GM21360 (cell line): ENCODE measurements around the gene DLG4.
"Not testable (repeated sequence)": the region's sequence is repeated elsewhere in the genome, so short reads cannot be mapped to it uniquely, and the experiment has no call there.

Source experiments
- ATAC-seq: cut with Tn5 transposase; IDR thresholded peaks from one replicate; pipeline ENCODE4 v1.9.1; 2021; ENCODE audit warnings: mild to moderate bottlenecking, moderate library complexity; ENCODE audit not compliant: unreplicated experiment

Gene DLG4

GRCh38 chr17:7190276-7190917 is 29.2 kb downstream of the DLG4 start:
- no peak for ATAC-seq

- ATAC-seq, result no peak
Measured at GRCh38 chr17:7186241-7186640, 33.4 kb downstream of the DLG4 start.

DNA sequence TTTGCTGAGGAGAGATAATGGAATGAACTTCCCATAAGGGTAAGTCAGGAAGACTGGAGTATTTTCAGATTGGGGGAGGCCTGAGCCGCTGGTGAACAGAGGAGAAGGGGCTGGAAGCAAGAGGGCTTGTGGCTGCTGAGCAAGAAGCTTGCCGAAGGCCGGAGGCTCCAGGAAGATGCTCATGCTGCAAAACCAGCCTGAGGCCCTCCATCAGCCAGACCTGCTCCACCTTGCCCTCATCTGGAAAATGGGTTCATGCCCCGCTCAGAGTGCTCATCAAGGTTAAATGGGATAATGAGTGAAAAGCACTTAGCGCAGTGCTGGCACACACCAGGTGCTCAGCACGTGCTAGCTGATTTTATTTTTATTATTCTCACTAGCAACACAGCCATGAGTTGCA is 35.0 kb downstream of the DLG4 start:
- ATAC-seq, result no peak

- ATAC-seq, result no peak
Measured at GRCh38 chr17:7184091-7184488, 35.5 kb downstream of the DLG4 start.

GRCh38 chr17:7183433-7184090 is 36.1 kb downstream of the DLG4 start:
- ATAC-seq, result no peak

DNA sequence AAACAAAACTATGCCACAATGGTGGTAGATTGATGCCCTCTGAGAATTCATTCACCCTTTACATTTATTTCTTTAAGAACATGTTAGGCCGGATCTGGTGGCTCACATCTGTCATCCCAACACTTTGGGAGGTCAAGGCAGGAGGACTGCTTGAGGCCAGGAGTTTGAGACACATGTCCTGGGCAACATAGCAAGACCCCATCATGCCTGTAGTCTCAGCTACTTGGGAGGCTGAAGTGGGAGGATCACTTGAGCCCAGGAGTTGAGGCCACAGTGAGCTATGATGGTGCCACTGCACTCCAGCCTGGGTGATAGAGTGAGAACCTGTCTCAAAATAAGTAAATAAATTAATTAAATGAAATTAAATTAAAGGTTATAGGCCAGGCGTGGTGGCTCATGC is 37.5 kb downstream of the DLG4 start:
- not testable (repeated sequence) for ATAC-seq

DNA sequence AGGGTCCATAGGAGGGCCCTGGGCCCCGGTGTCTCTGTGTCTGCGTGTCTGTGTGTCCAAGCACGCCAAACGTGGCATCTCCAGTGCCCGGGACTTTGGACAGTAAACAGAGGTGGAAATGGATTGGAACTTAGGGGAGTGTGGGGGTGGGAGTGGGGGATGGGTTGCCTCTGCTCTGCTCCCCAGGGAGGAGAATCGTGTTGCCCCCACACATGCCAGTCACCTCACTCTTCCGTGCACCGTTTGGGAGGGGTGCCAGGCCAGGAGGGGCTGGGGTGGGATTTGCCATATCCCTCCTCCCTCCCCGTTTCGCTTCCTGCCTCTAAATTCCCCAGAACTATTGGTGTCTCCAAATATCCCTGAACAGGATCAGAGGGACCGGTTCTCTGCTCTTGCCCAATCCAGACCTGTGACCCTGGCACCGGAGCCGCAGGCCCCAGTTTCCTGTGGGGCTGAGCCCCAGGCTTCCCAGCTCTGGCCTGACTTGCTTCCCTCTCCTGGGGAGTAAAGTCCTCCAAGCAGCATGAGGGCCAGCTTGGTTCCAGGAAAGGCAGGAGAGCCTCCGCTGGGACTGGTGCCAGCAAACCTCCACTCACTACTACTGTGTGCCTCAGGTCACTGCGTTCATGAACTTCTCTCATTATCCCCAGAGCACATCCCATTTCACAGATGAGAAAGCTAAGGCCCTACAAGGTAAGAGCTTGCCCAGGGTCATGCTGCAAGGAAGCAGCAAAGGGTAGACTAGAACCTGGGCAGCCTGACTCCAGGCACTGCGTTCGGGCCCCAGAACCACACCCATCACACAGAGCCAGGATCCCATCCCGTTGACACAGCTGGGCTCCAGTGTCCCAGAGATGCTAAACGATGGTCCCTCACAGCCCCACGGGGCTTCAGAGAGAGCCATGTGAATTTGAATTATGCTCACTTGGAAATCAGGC is 40.0 kb downstream of the DLG4 start, which contains the start of gene ASGR1:
Gene ASGR1 (minus strand): TSS at position 54 of the 938 bp plus-strand sequence. CDS start 807 bp downstream, outside the sequence.
- ATAC-seq, result no peak

DNA sequence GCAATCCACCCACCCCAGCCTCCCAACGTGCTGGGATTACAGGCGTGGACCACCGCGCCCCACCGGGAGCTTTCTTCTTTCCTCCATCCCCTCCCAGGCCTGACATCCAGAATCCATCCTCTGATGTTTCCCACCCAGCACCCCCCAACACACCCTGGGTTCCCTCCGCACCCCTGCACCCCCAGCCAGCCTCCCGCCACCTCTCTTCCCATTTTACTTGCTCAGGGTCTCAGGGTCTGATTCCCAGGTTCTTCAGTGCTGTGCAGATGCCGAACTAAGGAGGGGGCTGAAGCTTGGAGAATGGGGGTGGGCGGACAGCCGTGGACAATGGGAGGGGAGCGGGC is 40.7 kb downstream of the DLG4 start:
- no peak for ATAC-seq

GRCh38 chr17:7177954-7178477 is 41.6 kb downstream of the DLG4 start:
- ATAC-seq, result no peak

GRCh38 chr17:7177191-7177953 is 42.3 kb downstream of the DLG4 start:
- no peak for ATAC-seq

GRCh38 chr17:7176841-7177190 is 42.8 kb downstream of the DLG4 start:
- ATAC-seq, result no peak

DNA sequence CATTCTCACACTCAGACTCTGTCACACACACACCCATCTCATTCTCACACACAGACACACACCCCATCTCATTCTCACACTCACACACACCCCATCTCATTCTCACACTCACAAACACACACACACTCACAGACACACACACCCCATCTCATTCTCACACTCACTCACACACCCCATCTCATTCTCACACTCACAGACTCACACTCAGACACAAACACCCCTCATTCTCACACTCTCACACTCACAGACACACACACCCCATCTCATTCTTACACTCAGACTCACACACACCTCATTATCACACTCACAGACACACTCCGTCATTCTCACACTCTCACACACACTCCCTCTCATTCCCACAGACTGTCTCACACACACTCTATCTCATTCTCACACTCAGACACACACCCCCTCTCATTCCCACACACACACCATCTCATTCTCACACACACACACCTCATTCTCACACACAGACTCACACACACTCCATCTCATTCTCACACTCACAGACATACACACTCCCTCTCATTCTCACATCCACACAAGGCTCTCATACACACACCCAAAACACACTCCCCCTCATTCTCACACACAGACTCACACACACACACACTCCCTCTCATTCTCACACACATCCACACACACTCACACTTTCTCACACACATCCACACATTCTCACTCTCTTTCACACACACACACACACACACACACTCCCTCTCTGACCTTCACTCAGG is 43.4 kb downstream of the DLG4 start:
- no peak for ATAC-seq

DNA sequence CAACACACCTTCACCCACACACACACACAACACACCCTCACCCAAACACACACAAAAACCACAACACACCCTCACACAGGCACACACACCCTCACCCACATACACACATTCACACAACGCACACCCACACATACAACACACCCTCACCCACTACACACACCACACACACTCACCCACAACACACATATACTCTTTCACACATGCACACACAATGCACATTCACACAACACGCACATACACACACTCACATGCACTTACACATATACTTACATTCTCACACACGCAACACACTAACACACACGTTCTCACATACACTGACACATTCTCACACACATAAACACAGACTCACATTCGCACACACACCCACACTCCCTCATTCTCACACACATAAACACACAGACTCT is 44.3 kb downstream of the DLG4 start:
- ATAC-seq, result no peak

- ATAC-seq, result no peak
Measured at GRCh38 chr17:7174603-7175326, 44.9 kb downstream of the DLG4 start.

DNA sequence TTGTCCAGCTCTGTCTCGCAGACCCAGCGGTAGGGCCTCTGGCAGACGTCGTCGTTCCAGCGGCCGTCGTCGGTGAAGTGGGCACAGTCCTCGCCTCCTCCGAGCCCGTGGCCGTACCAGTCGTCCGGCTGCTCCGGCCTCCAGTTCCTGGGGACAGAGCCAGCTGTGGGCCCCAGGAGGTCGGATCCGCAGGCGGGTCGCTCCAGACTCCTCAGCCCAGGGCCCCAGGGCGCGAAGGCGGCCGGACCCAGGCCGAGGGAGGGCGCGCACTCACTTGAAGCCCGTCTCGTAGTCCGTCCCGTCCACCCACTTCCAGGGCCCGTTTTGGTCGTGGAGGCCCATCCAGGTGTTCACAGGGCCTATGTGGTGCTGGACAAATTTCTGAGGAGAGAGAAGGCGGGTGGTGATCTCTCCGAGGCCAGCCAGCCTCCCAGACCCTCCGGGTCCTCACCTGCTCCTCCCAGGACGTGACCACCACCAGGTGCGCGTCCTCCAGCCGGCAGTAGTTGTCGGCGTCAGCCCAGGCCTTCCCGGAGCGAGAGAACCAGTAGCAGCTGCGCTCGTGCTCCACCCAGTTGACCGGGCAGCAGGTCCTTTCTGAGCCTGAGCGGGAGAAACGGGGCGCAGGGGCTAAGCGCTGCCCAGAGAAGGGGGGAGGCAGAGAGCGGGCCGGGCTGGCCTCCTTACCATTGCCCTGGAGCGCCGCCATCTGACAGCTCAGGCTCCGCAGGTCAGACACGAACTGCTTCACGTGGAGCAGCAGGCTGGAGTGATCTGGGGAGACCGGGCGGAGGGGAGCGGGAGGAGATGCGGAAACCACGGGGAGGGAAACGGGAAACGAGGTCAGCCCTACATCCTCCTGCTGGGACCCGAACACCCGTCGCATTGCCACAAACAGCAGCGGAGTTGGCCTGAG is 45.7 kb downstream of the DLG4 start:
- no peak for ATAC-seq

GRCh38 chr17:7172522-7173191 is 47.0 kb downstream of the DLG4 start:
- ATAC-seq, result not testable (repeated sequence)

DNA sequence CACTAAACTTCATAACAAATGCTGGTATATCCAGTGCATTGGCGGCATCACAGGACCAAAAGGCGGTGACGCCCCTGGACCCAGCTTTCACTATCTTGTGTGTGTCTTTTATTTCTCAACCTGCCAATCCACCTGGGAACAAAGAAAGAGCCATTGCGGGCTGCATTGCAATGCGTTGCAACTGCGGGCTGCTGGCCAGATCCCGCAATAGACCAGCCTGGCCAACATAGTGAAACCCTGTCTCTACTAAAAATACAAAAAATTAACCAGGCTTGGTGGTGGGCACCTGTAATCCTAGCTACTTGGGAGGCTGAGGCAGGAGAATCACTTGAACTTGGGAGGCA is 50.1 kb downstream of the DLG4 start:
- not testable (repeated sequence) for ATAC-seq
